VCaP (cell line): ENCODE data around the gene CXorf65.

Source experiments
- H3K27ac ChIP-seq: fragments of 450-650 bp; 2 replicates; pipeline ENCODE4 v1.5.1; 2017
- CTCF ChIP-seq: fragments of 450-650 bp; conservative IDR thresholded peaks from 2 replicates; pipeline ENCODE4 v1.5.1; 2017; ENCODE audit warnings: mild to moderate bottlenecking, moderate library complexity

Gene CXorf65

DNA sequence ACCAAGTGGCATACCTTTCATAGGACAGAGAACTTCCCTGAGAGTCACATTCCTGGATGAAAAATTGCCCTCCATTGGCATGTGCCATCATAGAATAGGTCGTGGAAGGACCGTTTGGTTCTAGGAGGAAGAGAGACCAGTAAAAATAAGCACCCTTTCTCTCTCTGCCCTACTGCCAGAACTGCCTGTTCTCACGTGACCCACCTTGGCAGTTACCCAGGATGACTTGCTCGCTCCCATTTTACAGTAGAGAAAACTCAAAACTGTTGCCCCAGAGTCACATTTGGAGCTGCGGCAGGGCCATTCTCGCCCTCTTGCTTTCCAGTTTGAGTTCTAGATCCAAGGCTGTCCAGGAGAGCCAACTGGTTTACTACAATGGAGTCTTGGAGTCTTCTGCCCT lies 37.0 kb upstream of the CXorf65 start:
- H3K27ac ChIP-seq, result no peak overlapping the region
- no peak for TF ChIP-seq CTCF

- no peak for TF ChIP-seq CTCF
- H3K27ac ChIP-seq, result no peak overlapping the region
These were observed 33.9 kb upstream of the CXorf65 start for GRCh38 chrX:71140440-71140839.

DNA sequence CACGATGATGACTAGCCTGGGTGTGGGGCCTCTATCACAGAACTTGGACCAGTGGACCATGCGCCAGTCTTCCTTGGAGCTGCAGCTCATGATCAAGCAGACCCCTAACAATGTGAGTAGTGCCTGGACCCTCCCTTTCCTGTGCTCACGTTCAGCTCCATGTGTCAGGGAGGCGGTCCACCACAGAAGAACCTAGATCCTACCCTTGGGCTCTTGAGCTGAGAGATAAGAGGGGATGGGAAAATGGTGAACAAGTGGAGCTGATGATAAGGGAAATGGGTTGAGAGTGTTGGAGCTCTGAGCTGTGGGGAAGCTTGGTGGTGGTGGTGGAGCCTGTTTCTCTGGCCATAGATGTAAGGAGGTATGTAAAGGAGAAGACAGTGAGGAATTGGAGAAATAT lies 25.0 kb upstream of the CXorf65 start:
- no peak for TF ChIP-seq CTCF
- no peak overlapping the region for H3K27ac ChIP-seq

DNA sequence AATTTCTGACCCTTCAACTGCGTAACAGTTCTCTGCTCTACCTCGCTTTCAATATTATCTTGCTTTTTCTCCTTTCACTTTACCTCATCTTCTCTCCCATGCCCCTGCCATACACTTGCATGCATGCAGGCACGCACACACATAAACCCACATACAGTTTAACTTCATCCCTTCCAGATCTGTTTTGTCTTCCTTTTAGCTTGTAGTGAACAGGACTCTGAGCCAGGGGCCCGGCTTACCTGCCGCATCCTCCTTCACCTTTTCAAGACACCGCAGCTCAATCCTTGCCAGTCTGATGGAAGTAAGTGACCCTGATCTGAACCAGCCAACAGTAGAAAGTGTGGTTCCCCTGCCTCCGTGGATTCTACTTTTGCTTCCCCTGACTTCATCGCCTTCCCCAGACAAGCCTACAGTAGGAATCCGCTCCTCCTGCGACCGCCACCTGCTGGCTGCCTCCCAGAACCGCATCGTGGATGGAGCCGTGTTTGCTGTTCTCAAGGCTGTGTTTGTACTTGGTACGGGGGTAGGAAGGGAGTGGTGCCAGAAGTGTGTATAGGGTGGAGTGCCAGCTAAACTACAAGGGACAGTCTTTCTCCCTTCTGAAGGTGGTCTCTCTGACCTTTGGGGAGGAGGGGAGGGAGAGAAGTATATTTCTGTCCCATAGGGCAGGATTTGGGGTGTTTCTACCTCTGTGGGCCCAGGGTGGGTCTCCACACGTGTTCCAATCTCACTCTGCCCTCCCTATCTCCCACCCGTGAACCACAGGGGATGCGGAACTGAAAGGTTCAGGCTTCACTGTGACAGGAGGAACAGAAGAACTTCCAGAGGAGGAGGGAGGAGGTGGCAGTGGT lies 22.6 kb upstream of the CXorf65 start:
- peak; percentile 87 for TF ChIP-seq CTCF
- H3K27ac ChIP-seq, result peak overlapping the region; percentile 23; the same call in 1 of the 2 replicates

- H3K27ac ChIP-seq, result no peak overlapping the region
- no peak for TF ChIP-seq CTCF
These were observed 21.8 kb upstream of the CXorf65 start for GRCh38 chrX:71128166-71128833.

DNA sequence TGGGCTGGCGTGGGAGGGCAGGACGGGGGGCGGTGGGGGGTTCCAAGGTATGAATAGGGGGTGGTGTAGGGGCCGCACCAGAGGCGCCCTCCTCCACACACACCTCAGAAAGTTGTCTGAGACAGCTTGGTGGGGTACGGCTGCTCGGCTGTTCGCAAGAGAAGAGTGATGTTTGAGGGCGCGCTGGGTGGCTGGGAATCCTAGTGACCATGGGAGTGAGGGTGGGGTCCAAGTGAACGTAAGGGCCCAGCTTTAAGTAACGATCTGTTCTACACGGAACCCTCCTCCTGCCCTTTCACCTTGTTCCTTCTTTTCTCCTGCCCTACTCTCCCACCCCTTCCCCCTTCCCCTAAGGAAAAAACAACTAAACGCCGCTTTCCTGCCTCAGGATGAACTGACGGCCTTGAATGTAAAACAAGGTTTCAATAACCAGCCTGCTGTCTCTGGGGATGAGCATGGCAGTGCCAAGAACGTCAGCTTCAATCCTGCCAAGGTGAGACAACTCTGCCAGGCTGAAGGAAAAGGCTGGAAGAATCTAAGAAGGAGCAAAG lies 12.5 kb upstream of the CXorf65 start:
- no peak for TF ChIP-seq CTCF
- peak overlapping the region; percentile 80 for H3K27ac ChIP-seq

- no peak for TF ChIP-seq CTCF
- H3K27ac ChIP-seq, result peak within 1 kb of the TSS; percentile 80
These were observed 11.8 kb upstream of the CXorf65 start, which contains the start of gene MED12 for GRCh38 chrX:71118032-71118984. MED12 (plus strand) TSS chrX:71118596; CDS start chrX:71118755, 159 bp downstream.
